Measurements from ENCODE around the gene M1AP.

M1AP gene

GRCh38 chr2:74538881-74539339, 109.2 kb downstream of the M1AP start:
- H3K27me3 ChIP-seq (replicated peaks; ENCODE audit: insufficient read depth, low read length) = peaks cover 12% of the 10 kb centered on the region; the same call in 1 of the 2 replicates
- H3K27ac ChIP-seq (ENCODE audit: low read length) = no peak overlapping the region
- no peak overlapping the region for H3K4me2 ChIP-seq (ENCODE audit: low read depth, low read length)
- DNase-seq = no peak
- H3K9me3 ChIP-seq (replicated peaks; ENCODE audit: insufficient read depth, low read length) = no peaks in the 10 kb centered on the region
- H2AFZ ChIP-seq (ENCODE audit: low read length) = no peak overlapping the region
- no peaks in the 10 kb centered on the region for H4K20me1 ChIP-seq (ENCODE audit: insufficient read depth, low read length)
- H3K4me1 ChIP-seq (ENCODE audit: low read length) = no peaks in the 10 kb centered on the region
- H3K79me2 ChIP-seq (ENCODE audit: low read length) = no peaks in the 10 kb centered on the region
- H3K4me3 ChIP-seq (ENCODE audit: low read length) = no peak overlapping the region
- no peak overlapping the region for H3K9ac ChIP-seq (ENCODE audit: low read length)
- H3K36me3 ChIP-seq (replicated peaks; ENCODE audit: insufficient read depth, low read length) = no peaks in the 10 kb centered on the region
- no peaks in the 10 kb centered on the region for H3F3A ChIP-seq (ENCODE audit: insufficient read depth, low read length)
- no peak for TF ChIP-seq EZH2phosphoT487 (IDR thresholded peaks at IDR 0.05; ENCODE audit: low read length)
- no peak for TF ChIP-seq EZH2 (optimal IDR thresholded peaks at IDR 0.05; ENCODE audit: low read depth, low read length)
- no peak for TF ChIP-seq CTCF (IDR thresholded peaks at IDR 0.05; ENCODE audit: low read length)
- H3K9me2 ChIP-seq (replicated peaks; ENCODE audit: insufficient read depth, low read length) = no peaks in the 10 kb centered on the region

- Histone ChIP-seq H3K4me3 (ENCODE audit: low read length) (no peak overlapping the region), H3F3A (ENCODE audit: insufficient read depth, low read length) (no peaks in the 10 kb centered on the region), H3K4me2 (ENCODE audit: low read depth, low read length) (no peak overlapping the region), H3K27me3 (replicated peaks; ENCODE audit: insufficient read depth, low read length) (peaks cover 12% of the 10 kb centered on the region; the same call in 1 of the 2 replicates), H3K4me1 (ENCODE audit: low read length) (no peaks in the 10 kb centered on the region), H3K36me3 (replicated peaks; ENCODE audit: insufficient read depth, low read length) (no peaks in the 10 kb centered on the region), H3K9me2 (replicated peaks; ENCODE audit: insufficient read depth, low read length) (no peaks in the 10 kb centered on the region), H4K20me1 (ENCODE audit: insufficient read depth, low read length) (no peaks in the 10 kb centered on the region), H3K79me2 (ENCODE audit: low read length) (no peaks in the 10 kb centered on the region), H3K9ac (ENCODE audit: low read length) (no peak overlapping the region), H3K27ac (ENCODE audit: low read length) (no peak overlapping the region), H2AFZ (ENCODE audit: low read length) (no peak overlapping the region), H3K9me3 (replicated peaks; ENCODE audit: insufficient read depth, low read length) (no peaks in the 10 kb centered on the region)
- TF ChIP-seq CTCF (IDR thresholded peaks at IDR 0.05; ENCODE audit: low read length) (no peak), EZH2 (optimal IDR thresholded peaks at IDR 0.05; ENCODE audit: low read depth, low read length) (no peak), EZH2phosphoT487 (IDR thresholded peaks at IDR 0.05; ENCODE audit: low read length) (no peak)
- DNase-seq = no peak
Measured at GRCh38 chr2:74537140-74537539, 111.0 kb downstream of the M1AP start.

- H3K9me3 ChIP-seq (replicated peaks; ENCODE audit: insufficient read depth, low read length) = no peaks in the 10 kb centered on the region
- no peak overlapping the region for H2AFZ ChIP-seq (ENCODE audit: low read length)
- H3K4me3 ChIP-seq (ENCODE audit: low read length) = no peak overlapping the region
- no peaks in the 10 kb centered on the region for H3F3A ChIP-seq (ENCODE audit: insufficient read depth, low read length)
- H3K36me3 ChIP-seq (replicated peaks; ENCODE audit: insufficient read depth, low read length) = no peaks in the 10 kb centered on the region
- no peak overlapping the region for H3K27ac ChIP-seq (ENCODE audit: low read length)
- H3K27me3 ChIP-seq (replicated peaks; ENCODE audit: insufficient read depth, low read length) = peaks cover 12% of the 10 kb centered on the region; the same call in 1 of the 2 replicates
- H3K4me2 ChIP-seq (ENCODE audit: low read depth, low read length) = no peak overlapping the region
- no peak overlapping the region for H3K9ac ChIP-seq (ENCODE audit: low read length)
- no peak for DNase-seq
- H3K4me1 ChIP-seq (ENCODE audit: low read length) = no peaks in the 10 kb centered on the region
- H3K9me2 ChIP-seq (replicated peaks; ENCODE audit: insufficient read depth, low read length) = no peaks in the 10 kb centered on the region
- TF ChIP-seq EZH2 (optimal IDR thresholded peaks at IDR 0.05; ENCODE audit: low read depth, low read length) = no peak
- no peak for TF ChIP-seq CTCF (IDR thresholded peaks at IDR 0.05; ENCODE audit: low read length)
- no peak for TF ChIP-seq EZH2phosphoT487 (IDR thresholded peaks at IDR 0.05; ENCODE audit: low read length)
- H3K79me2 ChIP-seq (ENCODE audit: low read length) = 0 out of 2 replicates have a peak, but pooled peaks cover 3% of the 10 kb centered on the region
- H4K20me1 ChIP-seq (ENCODE audit: insufficient read depth, low read length) = no peaks in the 10 kb centered on the region
Measured at GRCh38 chr2:74536166-74536950, 111.8 kb downstream of the M1AP start.

Measured in MM.1S (cell line).